Renal cortex interstitium (tissue), 11 donors: ENCODE measurements around the gene DOK4. TPM values are rescaled to one million over a fixed set of nuclear protein-coding genes. Genes with fewer than 3 reads are reported as not detected.
"Not testable (repeated sequence)": the region's sequence is repeated elsewhere in the genome, so short reads cannot be mapped to it uniquely, and the experiment has no call there.

Source experiments
- DNase-seq, 11 donors: peaks; one replicate each; pipeline ENCODE4 v3.0.0-alpha.2; 2013; ENCODE audit warnings: low read depth in 9 of 11, low spot score in 4 of 11; ENCODE audit errors: extremely low read depth in 1 of 11
- polyA plus RNA-seq, 3 donors: library from polyadenylated mRNA; unstranded; fragments of 120-200 nt; gene quantifications; one replicate each; pipeline ENCODE4 v1.2.1, GENCODE V29; 2013; ENCODE audit not compliant: insufficient read length in 3 of 3

DOK4 gene
- polyA plus RNA-seq, 3 donors = 26.2 to 36.8 (median 36.6) TPM

- no peak for DNase-seq
These were observed 23.1 kb upstream of the DOK4 start for GRCh38 chr16:57509231-57509923.

- no peak for DNase-seq
These were observed 21.7 kb upstream of the DOK4 start for GRCh38 chr16:57508035-57508425.

DNA sequence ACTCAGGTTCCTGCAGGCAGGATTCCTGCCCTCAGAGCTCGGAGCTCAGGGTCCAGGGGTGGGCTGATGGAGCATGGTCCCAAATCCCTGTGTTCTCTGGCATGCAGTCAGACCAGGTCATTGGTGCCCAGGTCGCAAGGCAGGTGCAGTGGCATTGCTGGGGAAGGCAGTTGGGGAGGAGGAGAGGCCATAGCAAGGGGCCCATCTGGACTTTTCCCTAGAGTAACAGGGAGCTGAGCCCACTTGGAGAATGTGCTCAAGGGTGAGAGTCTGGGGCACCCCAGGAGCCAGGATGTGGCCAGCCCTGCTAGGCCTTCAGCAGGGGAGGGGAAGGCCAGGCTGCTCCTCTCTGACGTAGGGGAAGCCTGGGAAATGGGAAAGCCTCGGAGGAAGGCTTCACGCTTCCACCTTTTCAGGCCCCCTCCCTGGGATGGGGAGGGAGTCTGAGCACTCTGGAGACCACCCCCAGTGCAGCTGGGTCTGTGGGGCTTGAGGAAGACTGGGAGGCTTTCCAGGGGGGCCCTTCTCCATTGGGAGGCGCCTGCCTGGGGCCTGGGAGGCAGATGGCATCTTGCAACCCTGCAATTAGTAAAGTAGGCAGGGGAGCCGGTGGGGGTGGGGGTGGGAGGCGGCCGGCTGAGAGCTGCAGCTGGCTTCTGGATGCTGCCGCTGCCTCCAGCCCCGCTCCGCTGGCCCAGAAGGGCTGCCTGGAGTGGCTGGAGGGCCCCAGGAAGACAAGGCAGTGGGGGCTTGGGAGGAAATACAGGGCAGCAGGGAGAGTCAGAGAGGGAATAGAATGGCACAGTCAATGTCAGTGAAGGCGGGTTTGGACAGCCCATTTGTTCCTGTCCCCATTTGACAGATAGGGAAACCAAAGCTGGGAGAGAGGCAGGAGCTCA lies 21.1 kb upstream of the DOK4 start:
- no peak for DNase-seq

DNA sequence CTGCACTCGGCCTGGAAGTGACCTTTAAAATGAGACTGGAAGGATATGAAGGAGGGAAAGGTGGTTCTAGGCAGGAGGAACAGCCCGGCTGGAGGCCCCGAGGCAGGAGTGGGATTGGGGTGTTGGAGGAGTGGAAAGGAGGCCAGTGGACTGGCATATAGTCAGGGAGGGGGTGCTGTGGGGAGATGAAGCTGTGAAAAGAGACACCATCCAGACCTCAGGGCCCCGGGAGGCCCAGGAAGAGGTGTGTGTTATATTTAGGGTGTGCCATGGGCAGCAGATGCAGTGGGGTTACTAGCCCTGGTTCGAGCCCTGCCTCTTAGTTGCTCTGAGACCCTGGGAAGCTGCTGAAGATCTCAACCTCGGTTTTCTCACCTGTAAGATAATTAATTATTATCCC lies 18.9 kb upstream of the DOK4 start:
- DNase-seq = no peak

DNA sequence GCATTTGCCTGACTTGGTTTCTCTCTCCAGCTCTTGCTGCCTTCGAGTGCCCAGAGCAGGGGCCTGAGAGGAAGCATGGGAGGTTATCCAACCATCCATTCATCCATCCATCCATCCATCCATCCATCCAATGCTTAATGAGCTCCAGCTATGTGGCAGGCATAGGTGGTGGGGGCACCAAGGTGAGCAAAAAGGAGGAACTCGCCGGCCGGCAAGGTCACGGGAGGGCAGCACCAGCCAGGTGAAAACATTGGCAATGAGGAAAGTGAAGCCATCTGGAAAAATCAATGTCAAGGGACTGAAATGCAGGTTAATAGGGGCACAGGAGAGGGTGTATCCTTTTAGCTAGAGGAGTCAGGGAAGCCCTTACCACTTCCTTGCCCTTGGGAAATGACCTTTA lies 18.2 kb upstream of the DOK4 start:
- no peak for DNase-seq

DNA sequence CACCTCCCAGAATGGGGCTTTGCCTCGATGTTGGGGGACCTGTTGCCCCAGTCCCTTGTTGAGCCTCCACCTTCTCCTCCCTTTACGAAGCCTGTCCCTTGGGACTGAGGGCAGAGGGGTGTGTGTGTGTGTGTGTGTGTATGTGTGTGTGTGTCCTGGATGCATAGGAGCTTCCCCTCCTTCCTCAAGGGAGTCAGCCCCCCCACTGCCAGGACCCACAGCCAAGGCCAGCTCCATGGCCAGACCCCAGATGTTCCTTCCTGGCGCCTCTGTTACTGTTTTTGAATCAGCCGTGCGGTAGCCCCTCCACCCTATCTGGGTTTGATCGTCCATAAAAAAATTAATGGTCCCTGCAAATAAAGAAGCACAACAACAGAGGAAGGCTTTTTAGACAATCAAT lies 17.7 kb upstream of the DOK4 start:
- no peak for DNase-seq

DNA sequence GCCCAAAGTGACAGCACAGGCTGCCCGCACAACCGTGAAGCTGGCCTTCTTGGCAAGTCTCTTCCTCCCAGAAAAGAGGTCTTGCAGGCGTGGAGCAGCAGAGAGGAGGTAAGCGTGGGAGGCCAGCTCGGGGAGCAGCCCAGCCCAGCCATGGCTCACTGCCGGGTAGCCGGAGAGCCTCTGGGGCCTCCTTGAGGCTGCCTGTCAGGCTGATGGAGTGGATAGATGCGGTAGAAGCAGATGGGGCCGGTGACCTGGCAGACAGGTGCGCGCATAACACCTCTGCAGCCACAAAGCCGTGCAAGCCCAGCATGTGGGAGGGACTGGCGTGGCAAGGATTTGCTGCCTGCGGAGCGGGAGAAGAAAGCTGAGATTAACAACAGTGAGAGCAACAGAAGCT lies 17.1 kb upstream of the DOK4 start:
- no peak for DNase-seq

GRCh38 chr16:57502048-57502775 lies 15.9 kb upstream of the DOK4 start:
- no peak for DNase-seq

DNA sequence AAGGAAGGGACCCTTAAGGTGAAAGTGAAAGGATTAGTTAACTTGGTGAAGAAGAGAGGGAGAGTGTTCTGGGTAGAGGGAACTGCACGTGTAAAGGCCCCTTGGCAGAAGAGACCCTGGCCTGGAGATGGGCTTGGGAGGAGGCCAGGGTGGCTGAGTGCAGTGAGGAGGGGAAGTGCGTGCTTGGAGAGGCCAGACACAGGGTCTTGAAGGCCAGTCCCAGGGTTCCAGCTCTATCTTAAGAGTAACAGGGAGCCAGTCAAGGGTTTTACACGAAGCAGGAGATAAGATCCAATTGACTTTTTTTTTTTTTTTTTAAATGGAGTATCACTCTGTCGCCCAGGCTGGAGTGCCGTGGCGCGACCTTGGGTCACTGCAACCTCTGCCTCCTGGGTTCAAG lies 15.2 kb upstream of the DOK4 start:
- DNase-seq = no peak

- no peak for DNase-seq
These were observed 14.4 kb upstream of the DOK4 start for GRCh38 chr16:57500578-57501111.

DNA sequence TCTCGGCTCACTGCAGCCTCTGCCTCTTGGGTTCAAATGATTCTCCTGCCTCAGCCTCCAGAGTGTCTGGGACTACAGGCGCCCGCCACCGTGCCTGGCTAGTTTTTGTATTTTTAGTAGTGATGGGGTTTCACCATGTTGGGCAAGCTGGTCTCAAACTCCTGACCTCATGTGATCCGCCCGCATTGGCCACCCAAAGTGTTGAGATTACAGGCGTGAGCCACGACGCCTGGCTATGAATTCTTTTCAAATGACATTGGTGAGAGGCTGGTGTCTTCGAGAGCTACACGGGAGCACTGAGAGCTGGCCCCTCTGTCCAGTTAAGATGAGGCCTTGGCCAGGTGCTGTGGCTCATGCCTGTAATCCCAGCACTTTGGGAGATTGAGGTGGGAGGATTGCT lies 13.6 kb upstream of the DOK4 start:
- not testable (repeated sequence) for DNase-seq

- DNase-seq = no peak
These were observed 11.7 kb upstream of the DOK4 start for GRCh38 chr16:57498031-57498430.

- no peak for DNase-seq
These were observed 10.8 kb upstream of the DOK4 start for GRCh38 chr16:57497121-57497520.

GRCh38 chr16:57493767-57494166 lies 7.5 kb upstream of the DOK4 start:
- DNase-seq = no peak

DNA sequence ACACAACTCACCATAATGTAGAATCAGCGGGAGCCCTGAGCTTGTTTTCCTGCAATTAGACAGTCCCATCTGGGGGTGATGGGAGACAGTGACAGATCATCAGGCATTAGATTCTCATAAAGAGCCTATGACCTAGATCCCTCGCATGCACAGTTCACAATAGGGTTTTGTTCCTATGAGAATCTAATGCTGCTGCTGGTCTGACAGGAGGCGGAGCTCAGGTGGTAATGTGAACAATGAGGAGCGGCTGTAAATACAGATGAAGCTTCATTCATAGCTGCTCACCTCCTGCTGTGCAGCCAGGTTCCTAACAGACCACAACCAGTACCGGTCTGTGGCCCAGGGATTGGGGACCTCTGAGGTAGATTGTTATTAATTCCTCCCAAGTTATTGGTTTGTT lies 2.9 kb upstream of the DOK4 start:
- DNase-seq = no peak

DNA sequence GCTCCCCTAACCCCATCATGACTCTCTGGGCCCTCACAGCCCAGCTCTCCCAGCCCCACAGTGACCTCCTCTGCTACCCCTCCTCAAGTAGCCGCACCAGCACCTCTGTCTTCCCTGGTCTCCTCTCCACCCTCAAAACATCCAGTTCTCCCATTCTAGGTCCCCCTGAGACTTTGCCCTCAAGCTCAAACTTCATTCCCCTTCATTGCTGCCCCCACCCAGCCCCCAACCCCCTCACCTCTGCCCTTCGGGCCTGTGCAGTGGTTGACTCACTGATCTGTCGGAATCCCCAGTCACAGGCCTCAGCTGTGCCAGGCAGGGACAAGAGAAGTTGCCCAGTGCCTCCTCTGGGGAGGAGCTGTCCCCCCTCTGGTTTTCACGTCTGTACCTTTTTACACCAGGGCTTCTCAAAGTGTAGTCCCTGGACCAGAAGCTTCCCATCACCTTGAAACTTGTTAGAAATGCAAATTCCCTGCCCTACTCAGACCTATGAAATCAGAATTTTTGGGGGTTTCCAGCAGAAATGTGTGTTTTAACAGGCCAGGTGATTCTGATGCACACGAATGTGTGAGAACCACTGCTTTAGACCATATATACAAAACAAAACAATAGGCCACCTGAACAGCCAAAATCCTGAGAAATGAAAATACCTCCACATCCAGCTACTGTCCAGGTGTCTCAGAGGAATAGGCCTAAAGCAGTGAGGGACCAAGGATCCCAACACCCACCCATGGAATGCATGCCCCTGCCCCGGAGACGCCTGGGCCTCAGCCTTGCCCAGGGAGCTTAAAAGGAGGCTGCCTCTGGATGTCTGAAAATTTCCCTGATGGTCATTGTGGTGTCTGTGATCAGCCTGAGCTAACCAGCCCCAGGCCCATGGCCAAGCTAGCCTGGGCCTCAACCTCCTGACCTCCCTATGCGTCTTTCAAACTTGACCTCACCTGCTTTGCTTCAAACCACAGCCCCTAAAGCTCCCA lies 853 bp upstream of the DOK4 start:
- DNase-seq = no peak

DNA sequence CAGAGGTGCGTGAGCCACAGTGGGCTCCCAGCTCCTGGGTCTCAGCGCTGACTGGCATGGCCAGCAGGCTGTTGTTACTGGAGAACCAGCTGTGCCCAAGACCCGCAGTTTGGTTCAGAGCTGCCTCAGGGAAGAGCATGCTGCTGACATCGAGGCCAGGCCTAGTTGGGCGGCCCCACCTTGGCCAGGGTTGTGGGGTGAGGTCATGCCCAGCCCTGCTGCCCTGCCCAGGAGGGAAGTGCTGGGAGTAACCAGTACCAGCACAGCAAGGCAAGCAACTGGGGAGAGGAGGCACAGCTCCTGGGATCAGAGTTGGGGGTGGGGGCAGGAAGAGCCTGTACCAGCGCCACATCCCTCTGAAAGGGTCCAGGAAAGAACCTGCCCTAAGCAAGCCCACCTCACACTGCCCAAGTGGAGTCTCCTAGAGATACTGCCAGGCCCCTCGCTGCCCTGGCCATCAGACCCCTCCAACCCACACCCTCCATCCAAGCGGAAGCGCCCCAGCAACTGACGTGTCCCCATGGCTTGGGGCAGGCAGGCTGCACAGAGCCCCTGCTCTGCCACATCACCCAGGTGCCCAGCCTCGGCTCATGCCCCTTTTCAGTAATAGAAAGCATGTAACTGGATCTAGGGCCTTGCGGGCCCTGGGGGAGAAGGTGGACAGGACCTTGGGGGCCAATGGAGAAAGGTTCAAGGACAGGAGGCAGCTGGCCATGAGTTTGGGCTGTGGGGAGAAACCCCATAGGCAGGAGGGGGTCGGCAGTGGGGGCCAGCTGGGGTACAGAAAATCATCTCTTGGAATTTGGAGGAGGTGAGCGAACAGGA lies 990 bp downstream of the DOK4 start:
- no peak for DNase-seq

DNA sequence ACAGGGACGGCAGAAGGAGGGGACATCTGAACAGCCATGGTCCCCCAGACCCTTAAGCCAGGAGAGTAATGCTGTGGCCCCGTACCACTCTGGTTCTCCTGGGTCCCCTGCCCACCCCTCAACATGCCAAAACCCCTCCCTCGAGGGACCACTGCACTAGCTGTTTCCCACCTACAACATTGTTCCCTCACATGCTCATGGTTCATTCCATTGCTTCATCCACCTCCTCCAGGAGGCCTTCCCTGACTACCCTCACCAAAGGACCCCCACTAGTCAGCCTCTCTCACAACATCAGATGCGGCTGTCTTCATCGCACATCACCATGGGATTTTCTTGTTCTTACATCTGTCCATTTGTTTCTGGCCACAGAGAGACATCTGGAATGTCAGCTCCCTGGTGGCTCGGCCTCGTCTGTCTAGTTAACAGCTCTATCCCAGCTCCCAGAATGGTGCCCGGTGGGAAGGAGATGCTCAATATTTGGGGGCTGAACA lies 1.7 kb downstream of the DOK4 start:
- DNase-seq = no peak
